HCEC 1CT (cell line): Measurements from ENCODE around the gene TMEM140.

Experiments
- DNase-seq: peaks from one replicate; pipeline ENCODE4 v3.0.0-alpha.2; 2017

TMEM140 gene

DNA sequence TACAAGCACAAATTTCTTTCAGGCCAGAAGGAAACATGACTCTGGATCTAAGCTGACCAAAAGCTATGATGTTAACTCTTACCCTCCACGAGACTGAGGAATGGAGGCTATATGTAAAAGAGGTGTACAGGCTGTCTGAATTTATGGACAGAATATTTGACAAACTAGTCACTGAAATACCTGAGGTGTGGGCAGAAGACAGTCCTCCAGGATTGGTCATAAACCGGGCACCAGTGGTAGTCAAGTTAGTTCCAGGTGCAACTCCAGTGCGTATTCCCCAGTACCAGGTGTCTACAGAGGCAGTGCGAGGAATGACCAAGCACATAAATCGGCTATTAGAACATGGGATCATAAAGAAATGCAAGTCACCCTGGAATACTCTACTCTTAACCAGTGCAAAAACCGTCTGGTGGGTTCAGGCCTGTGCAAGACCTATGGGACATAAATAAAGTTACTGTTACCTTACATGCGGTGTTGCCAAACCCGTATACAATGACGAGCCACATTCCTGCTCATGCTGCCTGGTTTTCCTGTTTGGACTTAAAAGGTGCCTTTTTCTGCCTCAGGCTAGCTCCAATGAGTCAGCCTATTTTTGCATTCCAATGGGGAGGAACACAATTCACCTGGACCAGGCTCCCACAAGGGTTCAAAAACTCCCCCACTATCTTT is 29.3 kb downstream of the TMEM140 start:
- no peak for DNase-seq

DNA sequence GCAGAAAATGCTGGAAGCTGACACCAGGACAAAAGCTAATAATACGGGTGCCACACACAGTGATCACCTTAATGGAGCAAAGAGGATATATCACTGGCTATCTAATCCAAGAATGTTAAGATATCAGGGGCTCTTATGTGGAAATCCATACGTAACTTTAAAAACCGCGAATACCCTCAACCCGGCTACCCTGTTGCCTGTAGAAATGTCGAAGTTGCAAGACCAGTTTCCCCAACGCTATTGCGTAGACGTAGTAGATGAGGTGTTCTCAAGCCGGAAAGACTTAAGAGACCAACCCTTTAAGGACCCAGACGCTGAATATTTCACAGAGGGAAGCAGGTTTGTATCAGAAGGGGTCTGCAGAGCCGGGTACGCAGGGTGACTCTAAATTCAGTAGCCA is 30.5 kb downstream of the TMEM140 start:
- no peak for DNase-seq

GRCh38 chr7:135179321-135179925 is 31.6 kb downstream of the TMEM140 start:
- no peak for DNase-seq

DNA sequence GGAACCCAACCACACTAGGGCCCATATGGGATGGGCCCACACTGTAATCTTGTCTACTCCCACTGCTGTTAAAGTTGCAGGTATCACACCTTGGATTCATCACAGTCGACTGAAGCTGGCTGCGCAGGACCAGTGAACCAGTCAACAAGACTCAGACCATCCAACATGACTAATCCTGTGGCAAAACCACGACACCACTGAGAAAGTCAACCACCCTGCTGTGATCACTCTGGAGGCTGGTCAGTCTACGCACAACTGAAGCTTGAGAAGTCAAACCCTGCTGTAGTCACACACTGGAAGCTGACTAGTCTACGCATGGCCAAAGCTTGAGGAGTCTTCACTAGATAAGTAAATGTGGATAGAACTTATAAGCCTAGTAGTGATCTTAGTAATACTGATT is 32.2 kb downstream of the TMEM140 start:
- DNase-seq: no peak

- DNase-seq: no peak
These were observed 33.5 kb downstream of the TMEM140 start for GRCh38 chr7:135181261-135181928.

GRCh38 chr7:135181929-135182678 is 34.2 kb downstream of the TMEM140 start:
- no peak for DNase-seq

- no peak for DNase-seq
These were observed 35.6 kb downstream of the TMEM140 start for GRCh38 chr7:135183478-135183877.

DNA sequence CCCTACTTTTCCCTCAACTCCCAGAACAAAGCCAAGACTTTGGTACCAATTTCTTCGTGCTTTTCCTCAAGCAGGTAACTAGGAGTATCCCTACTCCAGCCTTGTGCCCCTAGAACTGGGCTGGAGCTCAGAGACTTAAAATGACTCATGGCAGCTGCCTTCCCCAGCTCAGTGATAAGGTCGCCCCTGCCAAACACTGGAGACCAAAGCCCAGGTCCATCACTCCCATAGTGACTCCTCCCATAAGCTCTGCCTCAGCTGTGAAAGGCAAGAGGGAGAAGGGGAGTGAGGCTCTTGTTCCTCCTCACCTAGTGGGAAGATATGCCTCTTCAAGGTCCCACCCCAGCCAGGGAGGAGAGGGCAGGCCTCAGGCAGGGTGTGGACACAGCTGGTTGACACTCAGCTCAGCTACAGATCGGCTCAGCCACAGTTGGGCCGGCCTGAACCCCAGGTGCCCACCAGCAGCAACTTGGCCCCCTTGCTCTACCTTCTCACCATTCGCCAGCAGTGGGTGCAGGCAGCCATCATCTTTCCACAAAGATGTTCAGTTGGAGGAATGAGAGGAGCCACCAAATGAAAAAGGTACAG is 36.5 kb downstream of the TMEM140 start:
- no peak for DNase-seq

DNA sequence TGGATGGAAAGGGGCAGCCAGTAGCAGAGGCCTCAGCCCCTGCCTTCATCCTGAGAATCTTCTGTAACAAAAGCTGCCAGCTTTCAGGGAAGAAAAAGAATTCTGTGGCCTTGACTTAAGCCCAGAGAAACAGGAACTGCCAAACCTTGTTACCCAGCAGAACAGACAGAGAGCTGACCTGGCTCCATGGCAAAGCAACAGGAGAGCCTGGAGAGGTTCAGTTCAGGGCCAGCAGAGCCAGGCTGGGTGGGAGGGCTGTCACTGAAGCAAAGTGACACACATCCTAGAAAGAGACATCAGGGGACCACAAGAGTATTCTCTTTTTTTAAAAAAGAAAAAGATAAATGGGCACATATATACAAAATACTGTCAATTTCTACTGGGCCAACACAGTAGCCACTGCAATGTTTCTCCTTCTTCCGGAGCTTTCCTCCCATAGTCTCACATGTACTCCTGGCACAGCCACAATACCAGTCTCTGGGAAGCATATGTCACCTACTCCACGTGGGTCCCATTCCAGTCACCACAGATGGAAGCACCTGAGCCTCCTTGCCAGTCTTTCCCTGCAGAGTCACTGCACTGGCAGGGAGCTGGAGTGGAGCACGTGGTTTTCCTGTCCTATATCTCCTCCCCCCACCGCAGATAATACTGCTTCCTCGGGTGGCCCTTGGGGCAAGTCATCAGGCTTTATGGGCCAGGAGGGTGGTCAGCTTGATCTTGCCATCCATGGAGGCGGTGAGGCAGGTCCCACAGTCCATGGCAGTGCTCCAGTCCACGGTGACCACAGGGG is 37.8 kb downstream of the TMEM140 start:
- no peak for DNase-seq

GRCh38 chr7:135186261-135186540 is 38.3 kb downstream of the TMEM140 start:
- no peak for DNase-seq

DNA sequence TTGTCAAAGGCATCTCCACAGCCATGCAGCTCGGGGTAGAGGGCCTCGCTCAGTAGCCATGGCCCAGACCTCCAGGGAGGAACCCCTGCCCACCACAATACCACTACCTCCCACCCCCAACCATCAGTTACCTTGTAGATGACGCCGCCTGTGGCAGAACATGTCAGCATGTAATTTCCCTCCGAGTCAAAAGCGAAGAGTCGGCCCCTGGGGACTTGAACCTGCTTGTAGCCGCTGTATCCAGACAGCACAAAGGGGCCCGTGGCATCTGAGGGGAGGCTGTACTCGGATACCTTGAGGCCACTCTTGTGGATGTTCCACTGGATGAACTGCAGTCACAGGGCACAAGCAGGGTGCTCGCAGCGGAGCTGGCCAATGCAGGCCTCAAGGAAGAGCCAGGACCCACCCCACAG is 39.0 kb downstream of the TMEM140 start:
- DNase-seq: no peak

DNA sequence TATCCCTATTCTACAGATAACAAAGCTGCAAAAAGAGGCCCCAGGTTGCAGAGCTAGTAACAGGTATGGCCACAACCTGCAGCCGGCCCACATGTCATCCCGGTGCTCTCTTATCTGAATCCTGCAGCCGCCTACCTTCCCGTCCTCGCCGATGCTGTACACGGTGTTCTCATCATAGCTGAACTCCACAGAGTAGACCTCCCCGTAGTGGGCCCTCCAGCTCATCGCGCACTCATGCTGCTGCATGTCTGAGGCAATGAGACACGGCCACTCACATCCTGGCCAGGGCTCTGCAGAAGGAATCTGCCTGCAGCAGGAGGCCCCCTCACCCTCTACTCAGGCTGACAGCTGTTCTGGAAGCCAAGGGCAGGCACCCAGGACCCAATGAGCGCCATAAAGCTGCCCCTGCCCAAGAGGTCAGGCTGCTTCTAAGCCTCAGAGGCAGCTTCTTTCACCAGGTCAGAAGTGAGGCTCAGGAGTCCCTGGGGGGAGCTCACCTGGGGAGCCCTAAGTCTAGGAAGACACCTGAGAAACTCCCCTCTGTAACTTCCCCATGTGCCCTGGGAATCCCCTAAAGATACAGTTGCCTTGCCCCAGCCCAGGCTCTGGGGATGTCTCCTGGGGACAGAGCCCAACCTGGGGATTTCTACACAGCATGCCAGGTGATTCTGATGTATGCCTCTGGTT is 40.6 kb downstream of the TMEM140 start:
- DNase-seq: peak; percentile 14

- no peak for DNase-seq
These were observed 41.4 kb downstream of the TMEM140 start for GRCh38 chr7:135189221-135189662.

DNA sequence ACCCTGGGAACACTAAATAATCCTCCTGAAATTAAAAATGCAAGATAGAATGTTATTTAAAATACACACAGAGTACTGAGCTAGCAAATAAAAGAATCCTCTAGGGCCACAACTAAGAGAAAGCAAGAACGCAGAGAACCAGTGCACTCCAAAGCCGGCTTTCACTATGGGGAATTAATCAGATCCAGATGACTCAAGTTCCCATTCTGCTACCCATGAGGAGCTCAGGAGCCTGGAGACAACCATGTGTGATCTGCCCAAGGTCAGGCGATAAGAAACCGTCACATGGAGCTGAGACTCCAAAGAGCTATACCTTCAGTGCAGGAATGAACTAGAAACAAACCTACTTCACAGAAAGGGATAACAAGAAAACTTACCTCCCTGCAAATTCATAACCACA is 42.1 kb downstream of the TMEM140 start:
- no peak for DNase-seq

DNA sequence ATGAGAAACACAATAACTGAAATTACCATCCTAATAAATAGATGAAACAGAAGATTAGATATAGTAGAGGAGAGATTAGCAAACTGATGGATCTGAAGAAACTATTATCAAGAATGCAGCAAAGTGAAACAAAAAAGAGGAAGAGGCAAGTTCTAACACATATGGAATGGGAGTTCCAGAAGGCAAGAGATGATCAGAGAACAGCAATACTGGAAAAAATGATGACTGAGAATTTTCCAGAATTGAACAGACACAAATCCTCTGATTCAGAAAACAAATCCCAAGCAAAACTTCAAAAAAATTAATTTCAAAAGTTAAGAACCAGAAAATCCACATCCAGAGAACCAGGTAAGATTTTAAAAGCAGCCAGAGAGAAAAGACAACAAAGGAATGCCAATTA is 42.8 kb downstream of the TMEM140 start:
- DNase-seq: no peak

DNA sequence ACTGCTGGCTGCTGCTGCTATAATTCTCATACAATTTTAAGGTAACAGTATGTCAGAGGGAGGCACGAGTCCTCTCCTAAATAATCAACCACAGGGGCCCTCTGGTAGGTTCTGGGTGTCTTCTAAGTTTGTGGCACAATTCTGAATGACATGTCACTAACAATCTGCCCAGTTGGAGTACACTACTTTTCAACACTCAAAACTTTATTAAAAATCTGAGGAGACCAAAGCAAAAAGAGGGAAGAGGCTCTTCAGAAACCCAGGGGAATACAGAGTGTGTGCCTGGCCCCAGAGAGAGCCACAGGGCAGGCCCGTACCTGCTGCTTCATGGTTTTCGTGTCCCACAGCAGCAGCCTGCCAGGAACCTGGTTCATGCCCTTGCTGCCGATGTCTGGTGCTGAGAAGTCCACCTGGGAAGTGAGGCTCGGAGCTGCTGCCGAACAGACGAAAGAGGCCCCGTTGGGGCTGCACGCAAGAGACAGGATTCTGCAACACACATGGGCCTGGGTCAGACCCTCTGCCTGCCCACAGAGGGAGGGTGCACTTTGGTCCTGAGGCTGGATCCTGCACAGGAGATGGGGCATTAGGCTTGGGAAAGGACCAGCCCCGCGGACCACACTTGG is 45.2 kb downstream of the TMEM140 start:
- DNase-seq: no peak

GRCh38 chr7:135193615-135194081 is 45.8 kb downstream of the TMEM140 start:
- peak; percentile 56 for DNase-seq

- DNase-seq: no peak
These were observed 46.7 kb downstream of the TMEM140 start for GRCh38 chr7:135194494-135195095.

DNA sequence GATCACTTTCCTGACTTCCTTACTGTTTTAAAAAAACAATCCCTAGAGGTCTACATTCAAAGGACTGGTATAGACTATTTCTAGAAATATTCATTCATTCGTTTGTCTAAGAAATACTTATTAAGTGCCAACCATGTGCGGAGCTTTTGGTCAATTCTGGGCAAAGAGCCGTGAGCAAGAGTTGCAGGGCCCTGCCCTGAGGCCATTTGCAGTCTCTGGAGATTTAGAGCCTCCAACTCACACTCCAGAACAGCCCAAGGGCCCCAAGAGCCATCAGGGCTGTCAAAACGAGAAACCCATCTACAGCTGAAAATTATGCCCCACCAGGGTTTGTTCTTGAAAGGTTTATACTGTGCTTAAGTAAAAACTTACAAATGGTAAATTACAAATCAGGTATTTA is 47.3 kb downstream of the TMEM140 start:
- DNase-seq: no peak

- DNase-seq: no peak
These were observed 48.2 kb downstream of the TMEM140 start for GRCh38 chr7:135195968-135196629.
